SK-MEL-5 (cell line): ENCODE data around the gene SLC2A2. TPM values are rescaled to one million over a fixed set of nuclear protein-coding genes. Genes with fewer than 3 reads are reported as not detected.

Source experiments
- DNase-seq: peaks from one replicate; pipeline ENCODE4 v3.0.0-alpha.2; 2016; ENCODE audit warnings: low read depth, low spot score
- in situ Hi-C: cut with HindIII; loops from 2 replicates; pipeline ENCODE4 v1.10.0; 2016; ENCODE audit warnings: low sequenced_read_pairs, high pct_unique_total_duplicates, low pct_unique_long_range_greater_than_20kb
- small RNA-seq, 2 experiments: library from RNA; depleted of rRNA; stranded (forward); fragments of <200 nt; gene quantifications; one replicate each; pipeline ENCODE3, GENCODE V24; 2014
- total RNA-seq: library from RNA; depleted of rRNA; stranded (reverse); fragments of >200 nt; shearing (Covaris generic); gene quantifications from 2 replicates; pipeline ENCODE4 v1.2.3, GENCODE V29; 2014; rRNA removed

SLC2A2 gene
- total RNA-seq, 1 experiment from 2014 or later: not detected

GRCh38 chr3:170966495-170966894 is 60.0 kb downstream of the SLC2A2 start:
- in situ Hi-C loops: loop anchor here (25.0 kb wide), 1 partner anchor 196 kb away; no protein-coding TSS in a partner anchor

GRCh38 chr3:170962411-170962810 is 64.1 kb downstream of the SLC2A2 start:
- in situ Hi-C loops: loop anchor here (25.0 kb wide), 1 partner anchor 200 kb away; no protein-coding TSS in a partner anchor

More at GRCh38 chr3:170966495-170966894, 60.0 kb downstream of the SLC2A2 start:
- no peak for DNase-seq

GRCh38 chr3:170961616-170962400 is 64.7 kb downstream of the SLC2A2 start:
- in situ Hi-C loops: loop anchor here (25.0 kb wide), 1 partner anchor 200 kb away; no protein-coding TSS in a partner anchor
- DNase-seq: peak; percentile 70

More at GRCh38 chr3:170962411-170962810, 64.1 kb downstream of the SLC2A2 start:
- DNase-seq: no peak

GRCh38 chr3:170959457-170959856 is 67.1 kb downstream of the SLC2A2 start:
- DNase-seq: no peak
- in situ Hi-C loops: loop anchor here (25.0 kb wide), 1 partner anchor 203 kb away; no protein-coding TSS in a partner anchor

- in situ Hi-C loops: loop anchor here (25.0 kb wide), 1 partner anchor 206 kb away; no protein-coding TSS in a partner anchor
- DNase-seq: no peak
Measured at GRCh38 chr3:170956647-170957046, 69.9 kb downstream of the SLC2A2 start.

GRCh38 chr3:170953736-170954135 is 72.8 kb downstream of the SLC2A2 start:
- no peak for DNase-seq
- in situ Hi-C loops: loop anchor here (25.0 kb wide), 1 partner anchor 209 kb away; no protein-coding TSS in a partner anchor

- in situ Hi-C loops: loop anchor here (25.0 kb wide), 1 partner anchor 209 kb away; no protein-coding TSS in a partner anchor
- no peak for DNase-seq
Measured at GRCh38 chr3:170953229-170953628, 73.3 kb downstream of the SLC2A2 start.

GRCh38 chr3:170949211-170949610 is 77.3 kb downstream of the SLC2A2 start:
- in situ Hi-C loops: no loop called here
- no peak for DNase-seq

GRCh38 chr3:170947018-170947769 is 79.3 kb downstream of the SLC2A2 start:
- in situ Hi-C loops: no loop called here
- DNase-seq: no peak

Small RNA genes within 50 kb of the gene (small RNA-seq; reads per million reads assigned to genes)
- gene RNU1-70P: 0 to 0.10 reads per million in 2 experiments

Other genes with a start within 250 kb of the SLC2A2 start
- 232 and 237 TPM in 2 replicates for gene RPL22L1, start 156.5 kb downstream of the SLC2A2 start, total RNA-seq
- gene EIF5A2, start 118.1 kb downstream of the SLC2A2 start, total RNA-seq: 11.1 and 13.9 TPM in 2 replicates